B cell (primary cell): ENCODE results near the gene HIP1. TPM values are rescaled to one million over a fixed set of nuclear protein-coding genes. Genes with fewer than 3 reads are reported as not detected.
"Not testable (repeated sequence)": the region's sequence is repeated elsewhere in the genome, so short reads cannot be mapped to it uniquely, and the experiment has no call there.

Experiments used
- ATAC-seq: fragments of 200-7000 bp; cut with Tn5 transposase; one replicate; pipeline ENCODE4 v1.10.0; 2021; ENCODE audit warnings: low read depth, mild to moderate bottlenecking, moderate number of reproducible peaks, moderate library complexity
- CTCF ChIA-PET: fragments of 350-600 bp; sonication (Branson Sonifier 250); formaldehyde crosslinking; loops from one replicate; lab custom pipeline; 2021; ENCODE audit warnings: antibody characterized with exemption, inconsistent platforms; lab: Charles Lee
- POLR2A ChIA-PET: fragments of 350-600 bp; sonication (Branson Sonifier 250); formaldehyde crosslinking; loops from one replicate; lab custom pipeline; 2021; ENCODE audit warnings: antibody characterized with exemption; lab: Charles Lee
- DNase-seq: peaks from one replicate; pipeline ENCODE4 v3.0.0; 2013
- H2AFZ ChIP-seq: 2 replicates; pipeline ENCODE4 v1.6.1; 2012; ENCODE audit warnings: mild to moderate bottlenecking, low read depth, low read length; ENCODE audit not compliant: insufficient read depth, poor library complexity, severe bottlenecking
- H3K27ac ChIP-seq, 2 donors: 1 replicate in 1 of 2; 2 replicates in 1 of 2; pipeline ENCODE4 v1.5.1; 2012 to 2013; ENCODE audit warnings: low read length in 2 of 2, mild to moderate bottlenecking in 2 of 2, moderate library complexity in 1 of 2
- H3K27me3 ChIP-seq, 4 experiments: fragments of 200-600 bp in 1 of 4; sonication (generic) in 1 of 4; replicated peaks in 1 of 4; 1 replicate in 2 of 4; 2 replicates in 2 of 4; pipeline versions ENCODE4 v1.6.1 to v1.7.0; 2013 to 2016; ENCODE audit warnings: low read length in 3 of 4, mild to moderate bottlenecking in 2 of 4, mixed read lengths in 1 of 4, moderate library complexity in 1 of 4; ENCODE audit not compliant: insufficient read depth in 4 of 4, control insufficient read depth in 3 of 4; ENCODE audit errors: control extremely low read depth in 1 of 4
- H3K36me3 ChIP-seq, 2 experiments: replicated peaks in 1 of 2; 1 replicate in 1 of 2; 2 replicates in 1 of 2; pipeline versions ENCODE4 v1.6.1 to v1.7.1; 2013; ENCODE audit warnings: low read length in 1 of 2; ENCODE audit not compliant: insufficient read depth in 2 of 2, control insufficient read depth in 1 of 2; ENCODE audit errors: control extremely low read depth in 1 of 2, extremely low read depth in 1 of 2
- H3K4me1 ChIP-seq, 2 donors: fragments of 200-600 bp in 1 of 2; sonication (generic) in 1 of 2; 1 replicate in 1 of 2; 2 replicates in 1 of 2; pipeline versions ENCODE4 v1.5.1 to v1.6.1; 2013 to 2017; ENCODE audit warnings: low read length in 2 of 2; ENCODE audit not compliant: control insufficient read depth in 2 of 2, insufficient read depth in 2 of 2
- H3K4me2 ChIP-seq: replicated peaks from 2 replicates; pipeline ENCODE3; 2012; ENCODE audit warnings: mild to moderate bottlenecking, low read depth, low read length; ENCODE audit not compliant: poor library complexity, severe bottlenecking
- H3K4me3 ChIP-seq, 5 experiments: fragments of 200-600 bp in 1 of 5; sonication (generic) in 1 of 5; 1 replicate in 3 of 5; 2 replicates in 2 of 5; pipeline versions ENCODE4 v1.5.1 to v1.7.0; 2011 to 2016; ENCODE audit warnings: low read length in 4 of 5, mild to moderate bottlenecking in 4 of 5, low read depth in 2 of 5, control low read depth in 1 of 5, moderate library complexity in 1 of 5; ENCODE audit not compliant: insufficient read depth in 1 of 5; ENCODE audit errors: control extremely low read depth in 1 of 5, extremely low read depth in 1 of 5
- H3K79me2 ChIP-seq: fragments of 200-600 bp; sonication (generic); one replicate; pipeline ENCODE4 v1.6.0; 2016; ENCODE audit warnings: low read length; ENCODE audit not compliant: control insufficient read depth, insufficient read depth
- H3K9ac ChIP-seq: fragments of 200-600 bp; sonication (generic); 2 replicates; pipeline ENCODE4 v1.6.1; 2017; ENCODE audit warnings: mild to moderate bottlenecking, low read length, moderate library complexity
- H3K9me3 ChIP-seq, 3 donors: one replicate each; pipeline versions ENCODE4 v1.6.1 to v1.7.1; 2013; ENCODE audit warnings: low read length in 2 of 3; ENCODE audit not compliant: control insufficient read depth in 2 of 3, insufficient read depth in 1 of 3; ENCODE audit errors: control extremely low read depth in 1 of 3
- H4K20me1 ChIP-seq: 2 replicates; pipeline ENCODE4 v1.6.0; 2012; ENCODE audit warnings: mild to moderate bottlenecking, low read length; ENCODE audit not compliant: insufficient read depth, control insufficient read depth, poor library complexity, severe bottlenecking
- H3K27ac Mint-ChIP-seq: one replicate; pipeline ENCODE4 v1.8.0; 2021; ENCODE audit warnings: mixed read lengths
- H3K27me3 Mint-ChIP-seq: one replicate; pipeline ENCODE4 v1.8.0; 2021; ENCODE audit warnings: mixed read lengths
- H3K4me1 Mint-ChIP-seq: one replicate; pipeline ENCODE4 v1.8.0; 2021; ENCODE audit warnings: mixed read lengths
- H3K4me3 Mint-ChIP-seq: one replicate; pipeline ENCODE4 v1.8.0; 2021; ENCODE audit warnings: mixed read lengths
- H3K9me3 Mint-ChIP-seq: one replicate; pipeline ENCODE4 v1.8.0; 2022; ENCODE audit warnings: mixed read lengths; ENCODE audit not compliant: insufficient read depth
- EZH2 ChIP-seq: IDR thresholded peaks from 2 replicates; pipeline ENCODE4 v1.6.1; 2012; ENCODE audit warnings: borderline replicate concordance, low read depth, mild to moderate bottlenecking, moderate library complexity, low read length; ENCODE audit not compliant: insufficient read depth, poor library complexity, severe bottlenecking
- WGBS: methylation state at CpG from one replicate; pipeline ENCODE4 v1.1.5; 2013; ENCODE audit warnings: missing lambda C conversion rate; ENCODE audit not compliant: insufficient coverage; 5-methylcytosine and 5-hydroxymethylcytosine counted together
- intact Hi-C: fragments of 100-400 bp; cut with micrococcal nuclease; formaldehyde crosslinking; loops from one replicate; pipeline ENCODE4 v1.10.0; 2022
- polyA plus RNA-seq: library from polyadenylated mRNA; depleted of rRNA; stranded (reverse); fragments of >200 nt; gene quantifications from 2 replicates; pipeline ENCODE4 v1.2.3, GENCODE V29; 2012
- total RNA-seq, 2 donors: library from RNA; stranded (reverse); fragments of 120-200 nt in 1 of 2; gene quantifications; 1 replicate in 1 of 2; 2 replicates in 1 of 2; pipeline versions ENCODE4 v1.2.3 to v1.2.4, GENCODE V29; 2013 to 2022
- TF ChIP-seq, protein P1 (sequence below): fragments of 200-600 bp; IDR thresholded peaks from one replicate; pipeline ENCODE4 v1.8.0; 2022; ENCODE audit warnings: antibody characterized with exemption, mild to moderate bottlenecking

The HIP1 gene
- total and polyA plus RNA-seq, 2 donors (not counting 1 experiment from before 2014, with no cell fraction given), result 6.5 to 16.7 TPM

DNA sequence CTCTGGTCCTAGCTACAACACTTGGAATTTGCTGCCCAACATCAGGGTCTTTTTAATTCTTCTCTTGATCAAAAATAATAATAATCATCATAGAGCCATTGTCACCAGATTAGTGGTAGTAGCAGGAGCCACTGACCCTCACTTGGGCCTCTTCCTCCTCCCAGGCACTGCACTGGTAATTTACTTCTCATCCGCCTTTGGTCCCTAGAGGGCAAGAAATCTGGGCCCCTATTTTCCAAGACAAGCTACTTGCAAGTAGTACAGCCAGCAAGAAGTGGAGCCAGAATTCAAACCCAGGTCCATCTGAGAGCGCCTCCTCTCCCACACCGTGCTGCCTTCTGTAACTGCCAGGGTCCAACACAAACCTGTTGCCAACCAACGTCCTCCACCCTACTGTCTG is 125.4 kb downstream of the HIP1 start:
- no peaks in the 10 kb centered on the region for H3K36me3 ChIP-seq
- no peak overlapping the region for H3K9ac ChIP-seq
- H3K4me2 ChIP-seq, result no peak overlapping the region
- no peak for TF ChIP-seq EZH2
- TF ChIP-seq, protein P1, sequence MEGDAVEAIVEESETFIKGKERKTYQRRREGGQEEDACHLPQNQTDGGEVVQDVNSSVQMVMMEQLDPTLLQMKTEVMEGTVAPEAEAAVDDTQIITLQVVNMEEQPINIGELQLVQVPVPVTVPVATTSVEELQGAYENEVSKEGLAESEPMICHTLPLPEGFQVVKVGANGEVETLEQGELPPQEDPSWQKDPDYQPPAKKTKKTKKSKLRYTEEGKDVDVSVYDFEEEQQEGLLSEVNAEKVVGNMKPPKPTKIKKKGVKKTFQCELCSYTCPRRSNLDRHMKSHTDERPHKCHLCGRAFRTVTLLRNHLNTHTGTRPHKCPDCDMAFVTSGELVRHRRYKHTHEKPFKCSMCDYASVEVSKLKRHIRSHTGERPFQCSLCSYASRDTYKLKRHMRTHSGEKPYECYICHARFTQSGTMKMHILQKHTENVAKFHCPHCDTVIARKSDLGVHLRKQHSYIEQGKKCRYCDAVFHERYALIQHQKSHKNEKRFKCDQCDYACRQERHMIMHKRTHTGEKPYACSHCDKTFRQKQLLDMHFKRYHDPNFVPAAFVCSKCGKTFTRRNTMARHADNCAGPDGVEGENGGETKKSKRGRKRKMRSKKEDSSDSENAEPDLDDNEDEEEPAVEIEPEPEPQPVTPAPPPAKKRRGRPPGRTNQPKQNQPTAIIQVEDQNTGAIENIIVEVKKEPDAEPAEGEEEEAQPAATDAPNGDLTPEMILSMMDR, result no peak
- Mint-ChIP-seq H3K9me3 (no peaks in the 10 kb centered on the region), H3K4me1 (peaks cover 16% of the 10 kb centered on the region), H3K27me3 (no peaks in the 10 kb centered on the region), H3K4me3 (no peak overlapping the region), H3K27ac (no peak overlapping the region)
- no peak overlapping the region for H2AFZ ChIP-seq
- 82% methylated on average over 4 of the region's 4 CpGs for WGBS
- peaks cover 6% of the 10 kb centered on the region for H3K79me2 ChIP-seq
- ATAC-seq (no peak), DNase-seq (no peak)
- H3K4me3 ChIP-seq, result no peak overlapping the region
- no peaks in the 10 kb centered on the region for H3K9me3 ChIP-seq
- H3K4me1 ChIP-seq, result peaks cover 18 to 23% of the 10 kb centered on the region in 2 donors
- CTCF ChIA-PET, result interaction anchor here (1.2 kb wide), 1 partner anchor 149 kb away, joined by 3 read pairs; no protein-coding TSS in a partner anchor
- intact Hi-C loops, result no loop called here
- H3K27me3 ChIP-seq, result no peaks in the 10 kb centered on the region
- POLR2A ChIA-PET, result no interaction called here
- H3K27ac ChIP-seq, result no peak overlapping the region
- H4K20me1 ChIP-seq, result no peaks in the 10 kb centered on the region

DNA sequence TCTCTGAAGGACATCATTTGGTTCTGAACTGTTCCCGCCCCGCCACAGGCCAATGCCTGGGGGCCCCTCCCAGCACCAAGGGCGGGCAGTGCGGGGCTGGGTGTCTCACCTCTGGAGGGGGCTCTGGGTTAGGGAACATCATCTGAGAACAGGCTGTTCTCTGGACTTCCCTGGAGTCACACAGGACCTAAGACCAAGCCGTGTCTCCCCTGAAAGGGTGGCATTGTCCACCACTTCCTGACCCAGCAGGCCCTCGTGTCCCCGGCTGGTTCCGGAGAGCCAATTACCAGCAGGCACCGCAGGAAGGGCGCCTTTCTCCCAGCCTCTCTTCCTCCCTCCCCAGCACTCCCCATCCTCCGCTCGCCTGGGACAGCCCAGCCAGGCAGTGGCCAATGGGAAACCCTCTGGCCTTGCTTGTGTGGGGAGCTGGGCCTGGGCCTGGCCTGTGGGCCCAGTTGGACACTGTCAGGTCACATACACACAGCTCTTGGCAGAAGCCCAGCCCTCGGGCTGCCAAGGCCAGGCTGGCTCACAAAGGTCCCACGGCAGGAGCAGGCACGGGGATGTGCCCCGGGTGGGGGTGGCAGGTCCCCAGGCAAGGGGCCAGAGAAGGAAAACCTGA is 127.1 kb downstream of the HIP1 start:
- CTCF ChIA-PET, result no interaction called here
- intact Hi-C loops, result no loop called here
- H4K20me1 ChIP-seq, result no peaks in the 10 kb centered on the region
- H3K9me3 ChIP-seq, result no peaks in the 10 kb centered on the region
- WGBS, result 90% methylated on average over 14 of the region's 16 CpGs
- H3K4me2 ChIP-seq, result no peak overlapping the region
- H3K79me2 ChIP-seq, result peaks cover 6% of the 10 kb centered on the region
- H3K27me3 Mint-ChIP-seq, result no peaks in the 10 kb centered on the region
- no peak overlapping the region for H3K4me3 ChIP-seq
- POLR2A ChIA-PET, result no interaction called here
- no peaks in the 10 kb centered on the region for H3K9me3 Mint-ChIP-seq
- no peak overlapping the region for H3K27ac Mint-ChIP-seq
- H3K4me1 Mint-ChIP-seq, result peaks cover 2% of the 10 kb centered on the region
- DNase-seq, result no peak
- TF ChIP-seq EZH2, result no peak
- TF ChIP-seq, protein P1, result no peak
- no peaks in the 10 kb centered on the region for H3K27me3 ChIP-seq
- no peak overlapping the region for H3K27ac ChIP-seq
- no peaks in the 10 kb centered on the region for H3K36me3 ChIP-seq
- no peak overlapping the region for H2AFZ ChIP-seq
- no peak overlapping the region for H3K4me3 Mint-ChIP-seq
- no peak for ATAC-seq
- H3K9ac ChIP-seq, result no peak overlapping the region
- peaks cover 5 to 7% of the 10 kb centered on the region in 2 donors for H3K4me1 ChIP-seq

DNA sequence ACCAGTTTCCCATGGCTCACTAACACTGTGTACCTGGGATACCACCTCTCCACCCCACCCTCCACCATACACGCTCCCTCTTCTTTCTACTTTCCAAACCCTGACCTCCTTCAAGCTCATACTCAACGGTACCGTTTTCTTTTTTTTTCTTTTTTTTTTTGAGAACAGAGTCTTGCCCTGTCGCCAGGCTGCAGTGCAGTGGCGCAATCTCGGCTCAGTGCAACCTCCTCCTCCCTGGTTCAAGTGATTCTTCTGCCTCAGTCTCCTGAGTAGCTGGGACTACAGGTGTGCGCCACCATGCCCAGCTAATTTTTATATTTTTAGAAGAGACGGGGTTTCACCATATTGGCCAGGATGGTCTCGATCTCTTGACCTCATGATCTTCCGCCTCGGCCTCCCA is 129.3 kb downstream of the HIP1 start:
- H3K9ac ChIP-seq, H2AFZ ChIP-seq, H3K27me3 ChIP-seq, DNase-seq, H3K4me3 ChIP-seq, H3K27ac Mint-ChIP-seq, H3K4me1 Mint-ChIP-seq, H3K27me3 Mint-ChIP-seq, H3K27ac ChIP-seq, H3K4me1 ChIP-seq, intact Hi-C loops, ATAC-seq, H3K4me2 ChIP-seq, H3K9me3 ChIP-seq, H3K36me3 ChIP-seq, H3K79me2 ChIP-seq, H3K4me3 Mint-ChIP-seq, H4K20me1 ChIP-seq, H3K9me3 Mint-ChIP-seq: not testable (repeated sequence)
- POLR2A ChIA-PET, result interaction anchor here (0.6 kb wide), 1 partner anchor 35 kb away, joined by 3 read pairs; no protein-coding TSS in a partner anchor
- CTCF ChIA-PET, result interaction anchor here (1.6 kb wide), 1 partner anchor 33 kb away, joined by 4 read pairs; no protein-coding TSS in a partner anchor
- WGBS, result 100% methylated on average over 4 of the region's 11 CpGs
